Measurements from ENCODE around the gene RECQL5.
A peak's percentile ranks its signal among the peaks of the same experiment; 100 is the strongest.
"Not testable (repeated sequence)": the region's sequence is repeated elsewhere in the genome, so short reads cannot be mapped to it uniquely, and the experiment has no call there.

Gene RECQL5

DNA sequence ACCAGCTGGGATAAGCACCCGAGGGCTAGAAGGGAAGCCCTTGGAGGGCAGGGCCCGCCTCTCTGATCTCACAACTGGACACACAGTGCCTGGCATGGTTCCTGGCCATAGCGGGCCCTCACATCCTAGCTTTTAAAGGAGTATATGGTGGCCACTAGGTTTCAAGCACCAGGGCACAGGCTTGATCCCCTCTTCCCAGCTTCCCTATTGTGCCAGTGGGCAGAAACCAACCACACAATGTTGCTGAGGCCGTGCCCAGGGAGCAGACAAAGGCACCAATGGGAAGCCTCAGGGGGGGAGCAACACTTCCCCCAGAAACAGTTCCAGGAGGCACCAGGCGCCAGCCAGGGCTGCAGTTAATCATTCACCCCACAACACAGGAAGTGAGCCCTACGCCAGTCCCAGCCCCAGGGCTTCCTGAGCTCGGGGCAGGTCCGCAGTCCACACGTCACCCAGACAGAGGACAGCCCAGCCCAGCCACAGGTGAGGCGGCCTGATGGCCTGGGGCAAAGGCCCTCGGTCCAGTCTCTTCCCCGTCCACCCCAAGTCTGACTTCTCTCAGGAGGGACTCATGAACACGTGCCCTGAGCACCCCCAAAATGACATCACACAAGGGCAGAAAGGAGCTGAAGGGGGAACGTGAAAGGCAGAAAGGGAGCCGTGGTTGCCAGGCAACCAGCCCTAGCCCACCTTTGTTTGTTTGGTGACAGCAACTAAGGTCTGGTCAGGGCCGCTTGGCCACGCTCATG lies 20.9 kb downstream of the RECQL5 start:
- no peak for DNase-seq

DNA sequence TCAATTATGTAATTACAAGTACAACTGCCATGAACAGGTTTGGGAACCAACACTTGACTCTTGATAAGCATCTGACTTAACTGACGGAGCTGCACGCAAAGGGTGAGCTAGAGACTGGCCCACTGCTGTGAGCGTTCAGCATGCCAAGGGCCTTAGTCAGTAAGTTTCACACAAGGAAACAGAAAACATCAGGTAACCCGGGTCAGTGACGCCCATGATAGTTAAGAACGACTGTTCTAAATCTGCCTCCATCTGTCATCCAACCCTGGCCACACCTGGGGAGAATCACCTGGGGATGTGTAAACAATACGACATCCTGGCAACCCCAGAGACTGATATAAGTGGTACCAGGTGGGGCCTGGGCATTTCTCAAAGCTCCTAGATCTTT lies 21.5 kb downstream of the RECQL5 start:
- DNase-seq, result peak; percentile 32

DNA sequence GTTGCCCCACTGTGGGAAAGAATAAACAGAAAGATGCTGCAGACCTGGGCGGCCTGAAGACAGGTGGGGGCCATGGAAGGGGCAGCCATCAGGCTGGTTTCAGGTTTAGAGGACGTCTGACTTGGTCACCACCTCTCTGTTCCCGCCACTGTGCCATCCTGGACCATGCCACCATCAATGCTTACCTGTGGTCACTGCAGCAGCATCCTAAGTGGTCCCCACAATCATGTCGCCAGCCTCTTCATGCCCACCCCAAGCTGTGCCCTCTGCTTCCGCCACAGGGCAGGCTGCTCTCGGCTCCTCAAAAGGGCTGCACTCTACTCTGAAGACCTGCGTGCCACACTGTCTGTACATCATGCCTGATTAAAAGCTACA lies 23.3 kb downstream of the RECQL5 start:
- DNase-seq, result no peak

- DNase-seq, result no peak
Observed at GRCh38 chr17:75642784-75643642, 23.9 kb downstream of the RECQL5 start.

GRCh38 chr17:75642182-75642783 lies 24.7 kb downstream of the RECQL5 start:
- DNase-seq, result no peak

- no peak for DNase-seq
Observed at GRCh38 chr17:75641343-75641742, 25.6 kb downstream of the RECQL5 start.

- no peak for DNase-seq
Observed at GRCh38 chr17:75640556-75641119, 26.3 kb downstream of the RECQL5 start.

GRCh38 chr17:75639771-75640555 lies 27.0 kb downstream of the RECQL5 start:
- DNase-seq, result no peak

GRCh38 chr17:75639327-75639726 lies 27.6 kb downstream of the RECQL5 start:
- no peak for DNase-seq

DNA sequence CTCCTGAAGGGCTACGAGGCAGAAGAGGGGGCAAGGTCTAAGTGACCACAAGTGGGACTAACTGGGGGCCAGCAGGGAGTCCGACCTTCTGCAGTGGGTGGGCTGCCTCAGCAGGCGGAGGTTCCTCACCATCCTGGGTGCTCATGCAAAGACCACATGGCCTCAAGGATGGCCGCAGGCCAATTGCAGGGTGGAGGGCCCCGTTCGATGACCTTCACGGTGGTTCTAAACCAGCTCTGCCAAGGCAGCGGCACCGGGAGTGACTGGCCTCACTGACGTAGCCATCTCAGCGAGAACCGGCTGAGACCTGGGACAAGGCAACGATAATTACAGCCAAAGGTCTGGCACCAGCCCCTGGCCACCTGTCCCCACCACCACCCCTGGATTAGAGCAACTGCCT lies 28.1 kb downstream of the RECQL5 start:
- DNase-seq, result no peak

GRCh38 chr17:75638039-75638438 lies 28.9 kb downstream of the RECQL5 start:
- not testable (repeated sequence) for DNase-seq

GRCh38 chr17:75637551-75637950 lies 29.4 kb downstream of the RECQL5 start:
- DNase-seq, result no peak

DNA sequence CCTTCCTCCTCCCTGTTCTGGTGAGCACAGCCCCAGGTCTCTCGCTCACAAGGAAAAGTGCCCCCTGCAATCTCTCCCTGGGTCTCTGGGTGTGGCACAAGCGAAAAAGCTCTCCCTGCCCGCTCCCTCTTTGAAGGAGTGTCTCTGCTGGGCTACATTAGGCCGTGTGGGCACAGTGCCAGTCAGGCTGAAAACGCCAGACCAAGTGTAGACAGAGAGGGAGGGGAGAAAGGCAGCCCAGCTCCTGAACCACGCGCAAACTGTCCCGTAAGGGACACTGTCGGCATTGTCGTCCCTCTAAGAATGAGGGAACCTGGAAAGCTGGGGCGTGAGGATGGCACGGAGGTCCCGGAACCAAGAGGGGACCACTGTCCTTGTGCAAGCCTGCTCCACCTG lies 29.8 kb downstream of the RECQL5 start:
- DNase-seq, result no peak

DNA sequence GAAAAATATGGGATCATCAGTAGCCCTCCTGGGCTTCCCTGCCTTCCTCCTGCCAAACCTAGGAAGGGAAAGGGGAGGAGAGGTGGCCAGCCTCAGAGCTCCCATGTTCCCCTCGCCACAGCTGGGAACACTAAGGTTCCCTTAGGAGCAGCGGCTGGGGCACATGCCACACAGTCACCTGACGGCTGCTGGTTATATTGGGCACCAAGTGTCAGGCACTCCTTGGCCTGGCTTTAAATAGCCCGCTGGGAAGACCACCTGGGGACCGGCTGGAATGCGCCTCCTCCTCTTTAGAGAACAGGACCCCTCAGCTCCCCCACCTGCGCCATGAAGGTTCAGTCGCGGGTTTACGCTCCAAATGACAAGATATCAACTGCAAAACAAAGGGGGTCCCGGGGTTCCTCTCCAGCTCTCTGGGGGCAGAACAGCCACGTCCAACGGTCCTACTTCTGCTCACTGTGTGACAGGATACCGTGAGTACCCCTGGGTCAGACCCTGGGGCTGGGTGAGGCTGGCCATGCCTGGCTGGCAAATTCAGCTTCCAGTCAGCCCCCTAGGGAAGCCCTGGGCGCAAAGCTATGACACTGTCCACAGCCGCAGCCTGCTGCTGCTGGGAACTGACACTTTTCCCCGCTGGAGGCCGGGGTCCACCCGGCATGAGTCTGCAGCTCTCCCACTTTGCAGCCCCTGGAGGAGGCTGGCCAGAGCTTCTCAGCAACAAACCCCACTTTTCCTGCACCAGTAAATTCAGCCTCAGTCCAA lies 30.4 kb downstream of the RECQL5 start:
- DNase-seq, result no peak

GRCh38 chr17:75635610-75636202 lies 31.2 kb downstream of the RECQL5 start:
- no peak for DNase-seq

- DNase-seq, result no peak
Observed at GRCh38 chr17:75634754-75635609, 32.0 kb downstream of the RECQL5 start.

DNA sequence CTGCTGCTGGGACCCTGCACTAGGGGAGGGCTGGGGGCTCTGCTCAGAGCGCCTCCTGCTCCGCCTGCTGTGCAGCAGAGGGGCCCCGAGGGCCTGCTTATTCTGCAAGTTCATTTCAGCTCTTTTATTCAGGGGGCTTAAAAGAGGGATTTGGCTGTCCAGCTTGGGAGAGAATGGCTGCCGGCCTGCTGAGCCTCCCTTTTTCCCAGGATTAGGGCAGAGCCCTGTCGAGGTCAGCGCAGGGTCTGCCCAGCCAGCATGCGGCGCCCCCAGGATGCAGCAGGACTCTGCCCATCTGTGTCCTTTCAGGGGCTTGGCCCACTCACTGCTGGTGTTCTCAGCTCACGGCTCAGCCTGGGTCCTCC lies 32.6 kb downstream of the RECQL5 start:
- no peak for DNase-seq

DNA sequence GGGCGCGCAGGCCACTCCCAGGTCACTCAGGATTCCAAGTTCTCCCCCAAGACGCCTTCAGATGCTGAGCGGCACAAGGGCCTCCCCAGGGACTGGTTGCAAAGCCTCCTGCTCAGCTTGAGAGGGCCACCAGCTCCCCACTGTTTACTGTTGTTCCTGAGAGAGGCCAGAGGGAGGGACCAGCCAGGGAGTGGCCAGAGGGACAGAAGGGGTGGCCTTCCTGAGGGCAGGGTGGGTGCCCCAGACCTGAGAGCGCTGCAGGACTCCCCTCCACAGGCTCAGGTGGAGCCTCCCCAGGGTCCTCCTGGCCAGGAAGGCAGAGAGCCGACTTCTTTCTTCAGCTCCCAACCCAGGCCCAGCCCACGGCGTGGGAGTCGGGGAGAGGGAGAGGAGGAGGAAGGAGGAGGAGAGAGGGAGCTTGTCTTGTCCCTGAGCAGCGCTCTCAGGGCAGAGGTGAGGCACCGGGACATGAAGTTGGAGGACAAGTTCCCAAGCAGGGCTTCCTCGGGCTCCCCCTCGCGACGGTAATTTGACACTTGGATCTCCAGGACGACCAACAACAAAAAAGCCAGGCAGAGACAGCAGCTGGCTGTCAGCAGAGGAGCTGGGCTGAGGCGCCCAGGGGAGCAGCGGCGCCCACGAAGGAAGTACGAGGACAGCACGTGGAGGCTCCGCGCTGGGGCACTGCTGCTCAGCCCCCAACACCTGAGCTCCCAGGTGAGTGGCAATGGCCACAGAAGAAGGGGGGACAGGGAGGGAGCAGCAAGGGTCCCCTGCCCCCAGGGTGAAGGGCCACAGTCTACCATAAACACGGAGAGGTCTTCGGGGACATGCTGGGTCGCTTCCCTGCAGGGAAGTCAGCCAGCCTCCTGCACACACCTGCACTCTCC lies 33.2 kb downstream of the RECQL5 start:
- peak; percentile 72 for DNase-seq

DNA sequence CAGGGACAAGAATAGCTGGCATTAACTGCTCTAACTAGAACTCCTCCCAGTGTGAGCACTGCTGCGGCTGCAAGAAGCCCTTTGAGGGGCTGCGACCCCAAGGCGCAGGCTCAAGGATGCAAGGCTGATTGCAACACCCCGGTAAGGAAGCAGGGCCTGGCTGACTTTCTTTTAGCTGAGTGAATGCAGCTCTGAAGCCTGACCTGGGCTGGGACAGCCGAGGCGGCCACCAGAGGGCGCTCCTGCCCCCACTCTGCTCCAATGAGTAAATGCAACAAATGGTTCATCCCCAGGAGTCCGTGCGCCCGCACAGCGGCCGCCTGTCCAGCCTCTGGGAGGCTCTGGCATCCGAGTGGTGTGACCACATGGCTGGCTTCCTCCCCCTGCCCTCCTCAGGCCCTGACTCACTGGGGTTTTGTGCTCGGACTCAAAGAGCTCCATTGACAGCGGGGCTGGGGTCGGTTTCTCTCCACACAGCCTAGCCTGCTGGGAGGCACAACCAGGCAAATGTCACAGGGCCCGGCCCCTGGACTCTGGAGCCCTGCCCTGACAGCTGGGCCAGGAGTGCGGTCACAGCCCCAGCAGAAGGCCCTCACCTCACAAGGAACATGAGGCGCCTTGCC lies 34.0 kb downstream of the RECQL5 start, which contains the start of gene SMIM5:
SMIM5 (plus strand) TSS at position 572 of the 623 bp plus-strand sequence. CDS start 6,768 bp downstream, outside the sequence.
- peak; percentile 43 for DNase-seq
